Cerebellar cortex (tissue), 1 donor: ENCODE measurements around the gene RSBN1L.
A peak's percentile ranks its signal among the peaks of the same experiment; 100 is the strongest.
"Not testable (repeated sequence)": the region's sequence is repeated elsewhere in the genome, so short reads cannot be mapped to it uniquely, and the experiment has no call there.

Source experiments
- DNase-seq: peaks from one replicate; pipeline ENCODE4 v3.0.0-alpha.2; 2015; ENCODE audit warnings: low spot score

The RSBN1L gene

GRCh38 chr7:77696057-77696642 is at the start of gene RSBN1L:
Gene RSBN1L (plus strand): TSS chr7:77696459. CDS start chr7:77696470, 11 bp downstream.
- peak; percentile 99 for DNase-seq

- no peak for DNase-seq
Measured at GRCh38 chr7:77648742-77649338, 47.4 kb upstream of the RSBN1L start.

DNA sequence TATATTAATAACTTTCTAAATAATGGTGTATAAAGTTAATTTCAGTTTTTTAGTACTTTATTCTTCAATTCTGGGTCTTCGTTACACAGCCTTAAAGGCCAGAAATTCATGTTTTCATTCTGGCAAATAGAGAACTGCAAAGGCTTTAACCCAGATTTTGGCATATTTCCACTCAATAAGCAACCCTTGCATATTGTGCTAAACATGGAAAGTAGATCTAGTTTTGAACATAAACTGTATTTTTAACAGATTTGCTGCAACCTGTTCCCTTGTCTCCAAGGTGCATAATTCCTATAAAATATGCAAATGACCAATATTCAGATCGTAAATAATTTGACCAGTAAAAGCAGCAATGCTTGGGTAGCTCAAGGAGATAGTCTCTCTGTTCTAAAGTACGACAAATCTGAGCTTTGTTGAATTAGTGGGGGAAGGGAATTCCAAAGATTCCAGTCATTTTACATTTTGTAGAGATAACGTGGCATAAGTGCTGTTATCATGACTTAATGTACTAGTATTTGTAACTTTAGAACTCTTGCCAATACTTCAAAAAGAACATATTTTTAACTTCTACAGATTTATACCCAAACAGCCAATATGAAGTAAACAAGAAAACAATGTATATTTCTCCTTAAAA is 46.4 kb upstream of the RSBN1L start:
- no peak for DNase-seq

DNA sequence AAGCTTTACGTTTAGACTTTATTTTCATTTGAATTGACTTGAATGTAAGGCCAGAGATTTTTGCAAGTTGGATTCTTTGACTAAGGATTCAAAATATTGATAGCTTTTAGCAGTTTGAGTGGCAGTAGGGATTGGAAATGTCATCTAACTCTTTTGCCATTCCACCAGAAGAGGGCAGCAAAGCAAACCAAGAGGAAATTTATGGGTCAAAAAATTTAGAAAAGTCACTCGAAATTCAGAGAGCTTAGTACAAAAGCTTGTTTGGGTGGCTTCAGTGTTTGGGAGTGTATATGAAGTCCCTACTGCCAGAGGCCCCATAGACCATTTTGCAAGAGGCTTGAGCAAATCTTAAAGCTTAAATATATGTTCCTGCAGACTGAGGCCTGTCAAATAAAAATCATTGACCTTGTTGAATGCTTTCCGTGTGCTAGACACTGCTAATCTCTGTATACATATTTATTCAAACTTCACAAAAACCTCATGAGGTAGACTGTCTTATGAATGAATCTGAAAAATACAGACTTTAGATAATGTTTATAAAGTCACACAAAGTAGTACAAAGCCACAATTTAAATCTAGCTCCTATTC is 44.6 kb upstream of the RSBN1L start:
- DNase-seq: peak; percentile 59

GRCh38 chr7:77652826-77653225 is 43.4 kb upstream of the RSBN1L start:
- not testable (repeated sequence) for DNase-seq

DNA sequence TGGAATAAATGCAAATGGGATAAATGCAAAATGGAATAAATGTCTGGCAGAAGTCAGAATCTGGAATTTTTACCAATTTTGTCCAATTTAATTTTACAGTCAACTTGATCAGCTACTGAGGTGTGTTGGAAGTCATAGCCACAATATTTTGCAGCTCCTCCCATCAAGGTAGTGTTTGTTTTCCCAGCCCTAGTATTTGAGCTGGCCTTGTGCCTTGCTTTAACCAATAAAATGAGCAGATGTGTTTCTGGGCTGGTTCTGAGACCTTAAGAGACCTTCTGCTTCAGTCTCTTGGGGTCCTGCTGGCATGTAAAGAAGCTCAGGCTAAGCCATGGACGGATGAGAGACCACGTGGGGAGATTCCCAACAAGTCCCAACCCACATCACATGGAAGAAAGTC is 42.7 kb upstream of the RSBN1L start:
- DNase-seq: no peak

DNA sequence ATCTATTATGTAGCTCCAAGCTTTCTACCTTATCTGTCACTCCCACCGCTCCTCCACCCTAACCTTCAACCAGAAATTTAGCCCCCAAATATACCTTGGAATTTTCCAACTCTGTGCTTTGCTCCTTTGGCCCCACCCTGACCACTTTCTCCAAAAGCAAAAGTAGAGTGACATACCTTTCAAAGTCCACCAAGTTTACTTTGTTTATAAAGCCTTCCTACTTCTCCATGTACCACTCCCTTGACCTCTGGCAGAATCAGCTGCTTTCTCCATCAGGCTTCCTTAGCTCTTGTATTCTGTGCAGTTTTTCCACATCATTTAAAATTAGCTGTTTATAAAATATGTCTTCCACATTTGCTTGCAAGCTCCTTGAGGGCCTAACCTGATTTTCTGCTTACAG is 40.9 kb upstream of the RSBN1L start:
- no peak for DNase-seq

DNA sequence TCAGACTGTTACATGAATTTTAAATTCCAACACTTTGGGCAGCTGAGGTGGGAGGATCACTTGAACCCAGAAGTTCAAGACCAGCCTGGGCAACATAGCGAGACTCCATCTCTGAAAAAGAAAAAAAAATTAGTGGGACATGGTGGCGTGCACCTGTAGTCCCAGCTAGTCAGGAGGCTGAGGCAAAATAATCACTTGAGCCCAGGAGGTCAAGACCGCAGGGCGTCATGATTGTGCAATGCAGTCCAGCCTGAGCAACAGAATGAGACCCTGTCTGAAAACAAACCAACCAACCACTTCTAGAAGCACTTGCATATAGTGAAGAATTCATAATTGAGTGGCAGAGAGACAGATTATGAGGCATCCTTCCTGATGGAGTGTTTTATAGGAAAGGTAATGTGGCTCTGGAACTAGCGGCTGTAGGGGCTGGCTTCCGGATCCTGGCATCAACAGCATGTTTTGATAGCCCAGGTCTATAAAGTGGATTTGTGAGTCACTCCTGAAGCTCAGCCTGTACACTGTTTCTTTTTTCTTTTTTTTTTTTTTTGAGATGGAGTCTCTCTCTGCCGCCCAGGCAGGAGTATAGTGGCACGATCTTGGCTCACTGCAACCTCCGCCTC is 40.3 kb upstream of the RSBN1L start:
- no peak for DNase-seq

DNA sequence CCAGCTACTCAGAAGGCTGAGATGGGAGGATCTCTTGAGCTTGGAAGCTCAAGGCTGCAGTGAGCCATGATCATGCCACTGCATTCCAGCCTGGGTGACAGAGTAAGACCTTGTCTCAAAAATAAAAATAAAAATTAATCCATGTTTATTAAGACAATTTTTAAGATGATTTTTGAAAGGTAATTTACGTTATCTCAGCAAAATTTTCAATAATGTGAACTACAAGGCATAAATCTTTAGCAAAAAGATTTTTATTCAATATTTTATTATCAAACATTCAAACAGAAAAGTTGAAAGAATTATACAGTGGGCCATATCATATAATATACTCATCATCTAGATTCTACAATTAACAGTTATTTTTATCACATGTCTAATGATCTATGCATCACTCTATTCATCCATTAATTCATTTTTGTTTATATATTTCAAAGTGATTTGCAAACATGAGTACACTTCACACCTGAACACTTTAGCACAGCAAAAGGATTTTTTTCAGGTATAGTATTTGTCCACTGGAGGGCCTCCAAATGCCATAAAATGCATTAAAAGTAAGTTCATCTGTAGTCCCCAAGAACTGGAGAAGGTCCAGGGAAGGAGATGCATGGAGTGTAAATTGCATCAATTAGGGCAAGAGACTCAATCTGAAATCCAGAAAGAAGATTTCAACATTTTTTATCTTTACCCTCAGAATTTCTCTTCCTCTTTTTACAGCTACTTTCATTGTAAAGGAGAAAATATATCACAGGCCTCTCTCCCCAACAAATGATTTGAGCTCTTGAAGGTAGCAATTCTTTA is 38.6 kb upstream of the RSBN1L start:
- DNase-seq: peak; percentile 78

- DNase-seq: no peak
Measured at GRCh38 chr7:77658928-77659327, 37.3 kb upstream of the RSBN1L start.

- DNase-seq: no peak
Measured at GRCh38 chr7:77661816-77662215, 34.4 kb upstream of the RSBN1L start.

GRCh38 chr7:77662869-77663268 is 33.4 kb upstream of the RSBN1L start:
- no peak for DNase-seq

GRCh38 chr7:77664715-77665114 is 31.5 kb upstream of the RSBN1L start:
- DNase-seq: no peak

- no peak for DNase-seq
Measured at GRCh38 chr7:77665161-77665560, 31.1 kb upstream of the RSBN1L start.

GRCh38 chr7:77667459-77668086 is 28.7 kb upstream of the RSBN1L start:
- no peak for DNase-seq

GRCh38 chr7:77674878-77675277 is 21.4 kb upstream of the RSBN1L start:
- no peak for DNase-seq

GRCh38 chr7:77679608-77680007 is 16.7 kb upstream of the RSBN1L start:
- DNase-seq: no peak

DNA sequence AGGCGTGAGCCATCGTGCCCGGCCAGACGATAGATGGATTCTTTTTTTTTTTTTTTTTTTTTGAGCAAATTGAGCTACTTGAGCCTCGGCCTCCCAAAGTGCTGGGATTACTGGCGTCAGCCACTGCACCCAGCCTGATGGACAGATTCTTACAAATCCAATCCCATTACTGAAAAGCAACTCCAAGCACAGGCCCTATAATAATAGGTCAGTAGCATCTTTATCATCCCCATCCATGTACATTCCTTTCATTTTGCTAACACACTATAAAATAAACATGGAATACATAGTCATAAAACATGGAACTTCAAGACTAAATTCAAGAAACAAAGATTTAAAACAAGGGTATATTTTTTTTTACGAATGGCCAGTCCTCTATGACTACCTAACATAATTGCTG is 16.0 kb upstream of the RSBN1L start:
- no peak for DNase-seq

- DNase-seq: peak; percentile 56
Measured at GRCh38 chr7:77684030-77684429, 12.2 kb upstream of the RSBN1L start.

DNA sequence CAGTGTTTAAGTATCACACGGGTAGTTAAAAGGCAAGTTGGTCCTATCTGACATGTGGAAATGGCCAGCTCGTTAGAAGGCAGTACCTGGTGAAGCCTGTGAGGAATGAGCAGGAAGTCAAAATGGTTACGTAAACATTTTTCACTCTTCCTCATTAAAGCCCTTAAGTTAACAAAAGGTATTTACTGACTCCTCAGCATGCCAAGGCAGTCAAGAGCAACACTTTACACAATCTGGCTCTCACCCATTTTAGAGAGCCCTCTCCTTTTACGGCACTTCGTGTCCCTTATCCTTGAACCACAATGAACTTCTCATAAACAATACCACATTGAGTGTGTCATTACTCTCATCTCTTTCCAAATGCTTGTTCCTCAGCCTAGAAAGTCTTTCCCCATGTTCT is 11.0 kb upstream of the RSBN1L start:
- DNase-seq: no peak

GRCh38 chr7:77687100-77687746 is 9.0 kb upstream of the RSBN1L start:
- DNase-seq: no peak
